ENCODE results near the gene AIP.

DNA sequence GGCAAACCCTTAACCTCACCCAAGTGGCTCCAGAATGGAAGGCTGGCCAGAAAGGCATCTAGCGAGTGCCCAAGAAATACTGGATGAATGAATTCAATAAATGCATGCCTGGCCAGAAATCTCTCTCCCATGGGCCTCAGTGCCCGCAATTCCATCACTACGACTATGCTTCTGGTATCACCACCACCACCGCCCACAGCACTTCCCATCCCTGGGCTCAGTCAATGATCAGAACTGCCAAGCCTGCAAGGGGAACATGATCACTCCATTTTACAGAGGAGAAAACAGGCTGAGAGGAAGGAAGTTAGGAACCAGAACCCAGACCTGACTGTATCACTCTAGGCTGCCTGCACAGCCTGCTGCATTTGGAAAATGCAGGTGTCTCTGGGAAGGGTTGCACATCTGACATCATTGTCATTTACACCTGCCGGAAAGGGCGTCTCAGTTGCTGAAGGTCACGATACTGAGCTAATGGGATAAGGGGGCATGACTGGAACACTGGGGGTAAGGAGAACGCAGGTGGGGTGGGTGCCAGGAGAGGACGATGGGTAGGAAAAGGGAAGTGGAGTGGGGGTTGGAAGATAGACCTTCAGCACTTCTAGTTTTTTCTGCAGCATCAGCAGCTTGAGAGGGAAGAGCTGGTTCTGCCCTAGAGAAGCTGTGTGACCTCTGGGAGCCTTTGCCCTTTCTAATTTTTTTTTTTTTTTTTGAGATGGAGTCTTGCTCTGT lies 33.5 kb upstream of the AIP start:
- TF ChIP-seq, protein P1, sequence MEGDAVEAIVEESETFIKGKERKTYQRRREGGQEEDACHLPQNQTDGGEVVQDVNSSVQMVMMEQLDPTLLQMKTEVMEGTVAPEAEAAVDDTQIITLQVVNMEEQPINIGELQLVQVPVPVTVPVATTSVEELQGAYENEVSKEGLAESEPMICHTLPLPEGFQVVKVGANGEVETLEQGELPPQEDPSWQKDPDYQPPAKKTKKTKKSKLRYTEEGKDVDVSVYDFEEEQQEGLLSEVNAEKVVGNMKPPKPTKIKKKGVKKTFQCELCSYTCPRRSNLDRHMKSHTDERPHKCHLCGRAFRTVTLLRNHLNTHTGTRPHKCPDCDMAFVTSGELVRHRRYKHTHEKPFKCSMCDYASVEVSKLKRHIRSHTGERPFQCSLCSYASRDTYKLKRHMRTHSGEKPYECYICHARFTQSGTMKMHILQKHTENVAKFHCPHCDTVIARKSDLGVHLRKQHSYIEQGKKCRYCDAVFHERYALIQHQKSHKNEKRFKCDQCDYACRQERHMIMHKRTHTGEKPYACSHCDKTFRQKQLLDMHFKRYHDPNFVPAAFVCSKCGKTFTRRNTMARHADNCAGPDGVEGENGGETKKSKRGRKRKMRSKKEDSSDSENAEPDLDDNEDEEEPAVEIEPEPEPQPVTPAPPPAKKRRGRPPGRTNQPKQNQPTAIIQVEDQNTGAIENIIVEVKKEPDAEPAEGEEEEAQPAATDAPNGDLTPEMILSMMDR (IDR thresholded peaks at IDR 0.05), result no peak
- TF ChIP-seq POLR2A (IDR thresholded peaks at IDR 0.05), result no peak
